Measurements from ENCODE around the gene NDUFB5. TPM values are rescaled to one million over a fixed set of nuclear protein-coding genes. Genes with fewer than 3 reads are reported as not detected.

The NDUFB5 gene
- total RNA-seq, 4 donors from 2014 or later = 111 to 149 (median 122) TPM

GRCh38 chr3:179666030-179666429, 61.4 kb downstream of the NDUFB5 start:
- Histone ChIP-seq H3K27me3 (no peaks in the 10 kb centered on the region), H3K36me3 (no peaks in the 10 kb centered on the region), H3K27ac (peak overlapping the region; percentile 67 to 83 (median 82)), H3K9me3 (no peaks in the 10 kb centered on the region), H3K4me1 (peaks cover 42 to 46% of the 10 kb centered on the region in 2 donors), H3K4me3 (replicated peaks in 1 of 3) (no peak overlapping the region)
- TF ChIP-seq CTCF (IDR thresholded peaks at IDR 0.05) (no peak), POLR2A (IDR thresholded peaks at IDR 0.05) (no peak)
- intact Hi-C loops (cut with DNase I) = no loop called here
- 32 to 33% methylated on average over 1 of the region's 1 CpG for WGBS, 2 donors
- no peak for DNase-seq

GRCh38 chr3:179666436-179667035, 61.9 kb downstream of the NDUFB5 start:
- no peaks in the 10 kb centered on the region for H3K9me3 ChIP-seq
- TF ChIP-seq CTCF (IDR thresholded peaks at IDR 0.05) (peak in 2 of 6 experiments; percentile 5), POLR2A (IDR thresholded peaks at IDR 0.05) (peak in 1 of 2 donors; percentile 34)
- H3K4me1 ChIP-seq = peaks cover 45 to 50% of the 10 kb centered on the region in 2 donors
- intact Hi-C loops (cut with DNase I) = no loop called here
- H3K27ac ChIP-seq = peak overlapping the region; percentile 67 to 83 (median 82)
- H3K4me3 ChIP-seq (replicated peaks in 1 of 3) = no peak overlapping the region
- no peaks in the 10 kb centered on the region for H3K27me3 ChIP-seq
- 11 to 61% methylated on average over 7 to 8 of the region's 8 CpGs for WGBS, 2 donors
- no peaks in the 10 kb centered on the region for H3K36me3 ChIP-seq
- DNase-seq = peak; percentile 97 to 98

GRCh38 chr3:179668429-179668828, 63.8 kb downstream of the NDUFB5 start:
- H3K4me1 ChIP-seq = peaks cover 49 to 60% of the 10 kb centered on the region in 2 donors
- intact Hi-C loops (cut with DNase I) = no loop called here
- no peak overlapping the region for H3K4me3 ChIP-seq (replicated peaks in 1 of 3)
- no peaks in the 10 kb centered on the region for H3K27me3 ChIP-seq
- TF ChIP-seq POLR2A (IDR thresholded peaks at IDR 0.05) = no peak
- TF ChIP-seq CTCF (IDR thresholded peaks at IDR 0.05) = no peak
- WGBS, 2 donors = 94 to 100% methylated on average over 1 of the region's 1 CpG
- peak overlapping the region in 1 of 3 donors; percentile 82 for H3K27ac ChIP-seq
- no peak for DNase-seq
- H3K36me3 ChIP-seq = no peaks in the 10 kb centered on the region
- no peaks in the 10 kb centered on the region for H3K9me3 ChIP-seq

- WGBS, 2 donors = 81 to 85% methylated on average over 8 of the region's 8 CpGs
- intact Hi-C loops (cut with DNase I) = no loop called here
- H3K27me3 ChIP-seq = no peaks in the 10 kb centered on the region
- TF ChIP-seq POLR2A (IDR thresholded peaks at IDR 0.05) (no peak), CTCF (IDR thresholded peaks at IDR 0.05) (no peak)
- no peak overlapping the region for H3K4me3 ChIP-seq (replicated peaks in 1 of 3)
- peak overlapping the region in 1 of 3 donors; percentile 98 for H3K27ac ChIP-seq
- no peaks in the 10 kb centered on the region for H3K9me3 ChIP-seq
- DNase-seq = no peak
- H3K4me1 ChIP-seq = peaks cover 61% of the 10 kb centered on the region in 2 donors
- H3K36me3 ChIP-seq = no peaks in the 10 kb centered on the region
Observed at GRCh38 chr3:179670311-179670710, 65.7 kb downstream of the NDUFB5 start.

GRCh38 chr3:179671309-179671708, 66.7 kb downstream of the NDUFB5 start:
- Histone ChIP-seq H3K27me3 (no peaks in the 10 kb centered on the region), H3K36me3 (no peaks in the 10 kb centered on the region), H3K4me3 (replicated peaks in 1 of 3) (no peak overlapping the region), H3K4me1 (peaks cover 51 to 54% of the 10 kb centered on the region in 2 donors), H3K9me3 (no peaks in the 10 kb centered on the region), H3K27ac (peak overlapping the region; percentile 79 to 98 (median 89))
- intact Hi-C loops (cut with DNase I) = no loop called here
- 76 to 89% methylated on average over 1 of the region's 1 CpG for WGBS, 2 donors
- no peak for TF ChIP-seq POLR2A (IDR thresholded peaks at IDR 0.05)
- TF ChIP-seq CTCF (IDR thresholded peaks at IDR 0.05) = no peak
- DNase-seq = no peak

All from thyroid gland (tissue), 4 donors.